ENCODE results near the gene GNMT.
"Not testable (repeated sequence)": the region's sequence is repeated elsewhere in the genome, so short reads cannot be mapped to it uniquely, and the experiment has no call there.

The GNMT gene

GRCh38 chr6:42974919-42975505 lies 14.5 kb downstream of the GNMT start:
- no peak for DNase-seq (ENCODE audit: low read depth in 2 of 2)

- no peak for DNase-seq (ENCODE audit: low read depth in 2 of 2)
These were observed 17.9 kb downstream of the GNMT start for GRCh38 chr6:42978487-42978838.

- peak; percentile 84 to 88 for DNase-seq (ENCODE audit: low read depth in 2 of 2)
These were observed 18.4 kb downstream of the GNMT start, which contains the start of gene PEX6 for GRCh38 chr6:42978839-42979522. TSS of gene PEX6 (minus strand) at chr6:42979181. CDS start at chr6:42979150, 31 bp downstream.

DNA sequence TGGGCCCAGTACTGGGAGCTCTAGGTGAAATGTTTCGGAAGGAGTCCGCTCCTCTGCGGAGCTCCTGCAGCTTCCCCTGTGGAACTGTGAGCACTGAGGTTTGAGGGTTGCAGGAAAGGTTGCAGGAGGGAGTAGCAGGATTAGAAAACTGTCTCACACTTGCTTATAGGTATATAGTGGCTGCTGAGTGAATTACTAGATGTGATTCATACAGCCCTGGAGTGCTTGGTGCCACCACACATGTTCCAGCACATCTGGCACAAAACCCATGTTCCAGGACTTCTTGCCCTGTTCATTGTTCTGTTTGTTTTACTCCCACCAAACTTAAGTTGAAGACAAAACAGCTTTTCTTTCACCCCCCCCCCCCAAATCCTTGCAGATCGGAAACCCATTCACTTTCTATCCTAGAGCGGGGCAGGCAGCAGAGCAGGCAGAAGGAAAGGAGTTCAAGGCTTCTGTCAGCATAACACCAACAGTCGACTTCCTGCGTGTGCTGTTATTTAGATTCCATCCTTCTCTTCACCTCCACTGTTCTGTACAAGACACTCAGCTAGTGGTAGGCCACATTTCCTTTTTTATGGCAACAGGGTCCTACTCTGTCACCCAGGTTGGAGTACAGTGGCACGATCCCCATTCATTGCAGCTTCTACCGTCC lies 19.1 kb downstream of the GNMT start:
- DNase-seq (ENCODE audit: low read depth in 2 of 2), result no peak

GRCh38 chr6:42981836-42982235 lies 21.3 kb downstream of the GNMT start:
- no peak for DNase-seq (ENCODE audit: low read depth in 2 of 2)

GRCh38 chr6:42984001-42984923 lies 23.7 kb downstream of the GNMT start, which contains the start of gene PPP2R5D:
TSS of gene PPP2R5D (plus strand) at chr6:42984570. CDS start at chr6:42984678, 108 bp downstream.
- DNase-seq (ENCODE audit: low read depth in 2 of 2), result peak; percentile 91 to 95

GRCh38 chr6:42984924-42985475 lies 24.4 kb downstream of the GNMT start:
- no peak for DNase-seq (ENCODE audit: low read depth in 2 of 2)

DNA sequence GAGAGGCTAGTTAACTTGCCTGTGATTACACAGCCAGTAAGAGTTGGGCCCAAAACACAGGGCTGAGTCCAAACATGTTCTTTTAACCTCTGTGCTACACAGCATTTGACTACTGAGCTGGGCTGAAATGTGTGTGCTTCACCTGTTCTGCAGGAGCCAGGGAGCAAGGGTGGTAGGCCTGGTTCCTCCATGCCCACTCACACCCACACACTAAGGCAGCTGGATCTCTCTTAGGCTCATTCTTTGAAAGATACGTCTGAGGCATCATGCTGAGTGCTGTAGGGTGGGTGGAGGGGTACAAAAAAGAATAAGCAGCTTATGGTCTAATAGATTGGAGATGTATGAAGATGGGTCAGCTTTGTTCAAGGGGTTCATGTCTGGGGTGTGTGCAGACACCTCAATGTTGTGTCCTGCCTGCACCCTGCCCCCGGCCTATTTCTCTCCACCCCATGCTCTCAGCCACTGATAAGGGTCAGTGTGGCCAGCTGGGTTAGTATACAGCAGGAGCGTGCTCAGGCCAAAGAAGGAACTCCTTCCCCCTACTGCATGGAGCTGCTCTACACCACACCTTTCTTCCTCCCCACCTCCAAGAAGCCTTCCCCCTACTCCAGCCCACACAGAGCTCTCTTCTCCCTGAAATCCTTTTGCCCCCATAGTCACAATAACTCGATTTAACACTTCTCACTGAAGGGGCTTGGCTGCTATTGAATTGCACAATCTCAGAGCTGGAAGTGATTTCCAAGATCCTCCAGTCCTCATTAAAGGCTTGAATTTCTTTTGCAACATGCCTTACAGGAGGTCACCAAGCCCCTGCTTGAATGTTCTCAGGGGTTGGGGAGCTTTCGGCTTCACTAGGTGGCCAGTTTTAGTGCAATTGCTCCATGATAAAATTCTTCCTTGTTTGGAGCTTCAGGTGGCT lies 27.2 kb downstream of the GNMT start:
- DNase-seq (ENCODE audit: low read depth in 2 of 2), result no peak

DNA sequence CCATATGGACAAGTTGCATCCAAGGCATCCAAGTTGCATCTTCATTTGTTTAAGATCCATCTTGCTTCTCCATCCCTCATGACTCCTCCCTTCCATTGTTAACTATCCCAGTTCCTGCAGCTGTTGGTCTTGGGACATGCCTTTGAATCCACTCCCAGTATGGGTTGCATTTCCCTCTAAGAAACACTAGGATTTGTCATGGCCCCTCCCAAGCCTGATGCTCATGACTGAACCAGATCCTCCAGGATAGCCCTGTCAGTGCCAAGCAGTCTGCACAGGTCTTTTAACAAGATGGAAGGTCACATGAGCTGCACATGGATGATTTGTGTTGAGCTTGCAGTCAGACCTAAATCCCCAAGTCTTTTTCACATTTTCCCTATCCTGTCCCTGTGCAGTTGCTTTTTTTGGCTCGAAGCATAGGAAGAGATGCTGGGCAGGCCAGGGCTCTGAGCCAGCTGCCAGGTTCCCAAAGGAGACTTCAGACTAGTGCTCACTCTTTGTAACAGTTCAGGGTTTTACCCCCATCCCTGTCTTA lies 28.0 kb downstream of the GNMT start:
- no peak for DNase-seq (ENCODE audit: low read depth in 2 of 2)

GRCh38 chr6:42989923-42990322 lies 29.4 kb downstream of the GNMT start:
- DNase-seq (ENCODE audit: low read depth in 2 of 2), result no peak

DNA sequence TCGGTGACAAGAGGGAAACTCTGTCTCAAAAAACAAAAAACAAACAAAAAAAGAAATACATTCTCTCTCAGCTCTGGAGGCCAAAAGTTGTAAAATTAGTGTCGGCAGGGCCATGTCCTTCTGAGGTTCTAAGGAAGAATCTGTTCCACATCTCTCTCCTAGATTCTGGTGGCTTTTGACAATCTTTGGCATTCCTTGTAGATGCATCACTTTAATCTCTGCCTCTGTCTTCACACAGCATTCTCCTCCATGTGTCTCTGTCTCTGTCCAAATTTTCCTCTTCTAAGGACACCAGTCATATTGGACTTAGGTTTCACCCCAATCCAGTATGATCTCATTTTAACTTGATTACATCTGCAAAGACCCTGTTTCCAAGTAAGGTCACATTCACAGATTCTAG lies 32.9 kb downstream of the GNMT start:
- no peak for DNase-seq (ENCODE audit: low read depth in 2 of 2)

DNA sequence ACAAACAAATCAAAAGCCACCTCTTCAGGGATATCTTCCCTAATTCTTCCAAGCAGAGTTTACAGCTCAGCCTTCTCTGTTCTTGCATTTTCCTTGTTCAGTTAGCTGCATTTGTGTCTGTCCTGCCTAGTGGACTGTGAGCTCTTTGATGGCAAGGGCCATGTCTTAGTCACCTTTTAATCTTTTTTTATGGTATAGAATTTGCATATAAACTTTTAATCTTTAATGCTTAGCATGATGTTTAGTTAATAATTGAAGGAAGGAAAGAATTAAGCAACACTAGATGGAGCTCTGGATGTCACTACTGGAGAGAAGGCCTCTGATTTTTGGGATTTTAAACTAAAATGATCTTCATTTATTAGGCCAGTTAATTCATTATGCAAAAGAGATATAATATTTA lies 36.0 kb downstream of the GNMT start:
- no peak for DNase-seq (ENCODE audit: low read depth in 2 of 2)

DNA sequence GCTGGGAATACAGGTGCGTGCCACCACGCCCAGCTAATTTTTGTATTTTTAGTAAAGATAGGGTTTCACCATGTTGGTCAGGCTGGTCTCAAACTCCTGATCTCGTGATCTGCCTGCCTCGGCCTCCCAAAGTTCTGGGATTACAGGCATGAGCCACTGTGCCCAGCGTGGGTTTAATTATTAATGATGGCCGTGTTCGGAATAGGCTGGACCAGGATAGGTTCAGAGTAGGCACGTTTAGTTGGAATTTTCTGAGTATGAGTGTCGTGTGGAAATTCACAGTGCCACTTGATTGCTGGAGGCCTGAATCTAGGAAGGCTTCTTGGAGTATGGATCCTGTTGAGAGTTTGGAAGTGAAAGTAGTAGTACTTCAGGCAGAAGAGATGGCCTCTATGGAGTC lies 37.7 kb downstream of the GNMT start:
- DNase-seq (ENCODE audit: low read depth in 2 of 2), result not testable (repeated sequence)

DNA sequence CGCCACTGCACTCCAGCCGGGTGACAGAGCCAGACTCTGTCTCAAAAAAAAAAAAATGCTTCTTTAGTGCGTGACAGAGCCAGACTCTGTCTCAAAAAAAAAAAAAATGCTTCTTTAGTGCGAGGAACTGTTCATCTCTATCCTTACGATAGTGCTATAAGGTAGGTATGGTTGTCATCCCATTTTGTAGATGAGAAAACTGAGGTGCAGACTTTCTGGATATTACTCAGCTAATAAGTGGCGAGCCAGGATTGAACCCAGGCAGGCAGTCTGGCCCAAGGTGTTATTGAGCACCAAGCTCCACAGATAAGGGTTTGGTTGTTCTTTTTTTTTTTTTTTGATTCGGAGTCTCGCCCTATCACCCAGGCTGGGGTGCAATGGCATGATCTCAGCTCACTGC lies 41.3 kb downstream of the GNMT start:
- no peak for DNase-seq (ENCODE audit: low read depth in 2 of 2)

GRCh38 chr6:43005844-43006243 lies 45.3 kb downstream of the GNMT start:
- no peak for DNase-seq (ENCODE audit: low read depth in 2 of 2)

DNA sequence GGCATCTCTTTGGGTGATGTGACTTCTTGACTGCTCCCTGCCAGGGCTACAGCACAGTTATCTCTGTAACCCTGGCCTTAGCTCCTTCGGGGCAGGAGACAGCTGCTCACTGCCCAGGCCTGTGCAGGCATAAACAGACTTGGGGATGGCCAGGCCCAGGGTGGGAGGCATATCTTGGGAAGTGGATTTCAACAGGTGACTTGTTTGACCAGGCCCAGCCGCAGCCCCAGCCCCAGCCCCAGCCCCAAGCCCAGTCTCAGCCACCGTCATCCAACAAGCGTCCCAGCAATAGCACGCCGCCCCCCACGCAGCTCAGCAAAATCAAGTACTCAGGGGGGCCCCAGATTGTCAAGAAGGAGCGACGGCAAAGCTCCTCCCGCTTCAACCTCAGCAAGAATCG lies 45.7 kb downstream of the GNMT start:
- DNase-seq (ENCODE audit: low read depth in 2 of 2), result no peak

- DNase-seq (ENCODE audit: low read depth in 2 of 2), result no peak
These were observed 46.6 kb downstream of the GNMT start for GRCh38 chr6:43007126-43007525.

DNA sequence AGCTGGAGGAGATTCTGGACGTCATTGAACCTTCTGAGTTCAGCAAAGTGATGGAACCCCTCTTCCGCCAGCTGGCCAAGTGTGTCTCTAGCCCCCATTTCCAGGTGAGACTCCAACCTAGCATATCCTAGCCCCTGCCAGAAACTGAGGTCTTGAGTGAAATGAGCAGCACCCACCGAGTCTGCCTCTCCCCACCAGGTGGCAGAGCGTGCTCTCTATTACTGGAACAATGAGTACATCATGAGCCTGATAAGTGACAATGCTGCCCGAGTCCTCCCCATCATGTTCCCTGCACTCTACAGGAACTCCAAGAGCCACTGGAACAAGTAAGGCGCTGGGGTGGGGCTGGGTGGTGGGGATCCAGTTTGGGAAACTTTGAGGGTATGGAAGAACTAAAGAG lies 48.6 kb downstream of the GNMT start:
- DNase-seq (ENCODE audit: low read depth in 2 of 2), result no peak

- no peak for DNase-seq (ENCODE audit: low read depth in 2 of 2)
These were observed 50.7 kb downstream of the GNMT start for GRCh38 chr6:43011207-43011606.

DNA sequence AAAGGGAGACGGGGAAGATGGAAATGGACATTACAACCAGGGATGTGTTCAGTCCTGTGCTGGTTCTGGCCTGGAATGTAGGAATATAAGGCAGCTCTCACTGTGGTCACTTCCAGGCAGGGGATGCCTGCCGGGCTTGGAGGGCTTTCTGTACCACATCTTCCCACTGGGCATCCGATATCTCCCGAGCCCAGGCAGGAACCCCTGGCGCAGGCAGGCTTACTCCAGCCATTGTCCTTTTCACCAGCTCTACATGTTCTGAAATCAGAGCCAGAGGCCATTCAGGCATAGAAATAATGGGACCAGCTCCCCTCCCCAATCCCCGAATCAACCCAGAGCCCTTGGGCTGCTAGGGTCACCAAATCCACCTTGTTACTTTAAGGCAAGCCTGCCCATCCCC lies 51.8 kb downstream of the GNMT start:
- no peak for DNase-seq (ENCODE audit: low read depth in 2 of 2)

All from activated CD8-positive, alpha-beta memory T cell treated with anti-CD3 and anti-CD28 coated beads for 4 hours (primary cell).